ENCODE measurements around the gene CYP2B6.
"Not testable (repeated sequence)": the region's sequence is repeated elsewhere in the genome, so short reads cannot be mapped to it uniquely, and the experiment has no call there.

CYP2B6 gene

GRCh38 chr19:41050426-41050825 is 59.3 kb downstream of the CYP2B6 start:
- TF ChIP-seq SPI1 (IDR thresholded peaks at IDR 0.05; ENCODE audit: borderline replicate concordance, low read depth) (no peak), POLR2AphosphoS5 (IDR thresholded peaks at IDR 0.05; ENCODE audit: low read depth) (no peak), GABPA (IDR thresholded peaks at IDR 0.05; ENCODE audit: low read depth) (no peak)
- TF ChIP-seq, protein P1, sequence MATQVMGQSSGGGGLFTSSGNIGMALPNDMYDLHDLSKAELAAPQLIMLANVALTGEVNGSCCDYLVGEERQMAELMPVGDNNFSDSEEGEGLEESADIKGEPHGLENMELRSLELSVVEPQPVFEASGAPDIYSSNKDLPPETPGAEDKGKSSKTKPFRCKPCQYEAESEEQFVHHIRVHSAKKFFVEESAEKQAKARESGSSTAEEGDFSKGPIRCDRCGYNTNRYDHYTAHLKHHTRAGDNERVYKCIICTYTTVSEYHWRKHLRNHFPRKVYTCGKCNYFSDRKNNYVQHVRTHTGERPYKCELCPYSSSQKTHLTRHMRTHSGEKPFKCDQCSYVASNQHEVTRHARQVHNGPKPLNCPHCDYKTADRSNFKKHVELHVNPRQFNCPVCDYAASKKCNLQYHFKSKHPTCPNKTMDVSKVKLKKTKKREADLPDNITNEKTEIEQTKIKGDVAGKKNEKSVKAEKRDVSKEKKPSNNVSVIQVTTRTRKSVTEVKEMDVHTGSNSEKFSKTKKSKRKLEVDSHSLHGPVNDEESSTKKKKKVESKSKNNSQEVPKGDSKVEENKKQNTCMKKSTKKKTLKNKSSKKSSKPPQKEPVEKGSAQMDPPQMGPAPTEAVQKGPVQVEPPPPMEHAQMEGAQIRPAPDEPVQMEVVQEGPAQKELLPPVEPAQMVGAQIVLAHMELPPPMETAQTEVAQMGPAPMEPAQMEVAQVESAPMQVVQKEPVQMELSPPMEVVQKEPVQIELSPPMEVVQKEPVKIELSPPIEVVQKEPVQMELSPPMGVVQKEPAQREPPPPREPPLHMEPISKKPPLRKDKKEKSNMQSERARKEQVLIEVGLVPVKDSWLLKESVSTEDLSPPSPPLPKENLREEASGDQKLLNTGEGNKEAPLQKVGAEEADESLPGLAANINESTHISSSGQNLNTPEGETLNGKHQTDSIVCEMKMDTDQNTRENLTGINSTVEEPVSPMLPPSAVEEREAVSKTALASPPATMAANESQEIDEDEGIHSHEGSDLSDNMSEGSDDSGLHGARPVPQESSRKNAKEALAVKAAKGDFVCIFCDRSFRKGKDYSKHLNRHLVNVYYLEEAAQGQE (IDR thresholded peaks at IDR 0.05; ENCODE audit: insufficient replicate concordance, low read depth) = no peak
- TF ChIP-seq, protein P2, sequence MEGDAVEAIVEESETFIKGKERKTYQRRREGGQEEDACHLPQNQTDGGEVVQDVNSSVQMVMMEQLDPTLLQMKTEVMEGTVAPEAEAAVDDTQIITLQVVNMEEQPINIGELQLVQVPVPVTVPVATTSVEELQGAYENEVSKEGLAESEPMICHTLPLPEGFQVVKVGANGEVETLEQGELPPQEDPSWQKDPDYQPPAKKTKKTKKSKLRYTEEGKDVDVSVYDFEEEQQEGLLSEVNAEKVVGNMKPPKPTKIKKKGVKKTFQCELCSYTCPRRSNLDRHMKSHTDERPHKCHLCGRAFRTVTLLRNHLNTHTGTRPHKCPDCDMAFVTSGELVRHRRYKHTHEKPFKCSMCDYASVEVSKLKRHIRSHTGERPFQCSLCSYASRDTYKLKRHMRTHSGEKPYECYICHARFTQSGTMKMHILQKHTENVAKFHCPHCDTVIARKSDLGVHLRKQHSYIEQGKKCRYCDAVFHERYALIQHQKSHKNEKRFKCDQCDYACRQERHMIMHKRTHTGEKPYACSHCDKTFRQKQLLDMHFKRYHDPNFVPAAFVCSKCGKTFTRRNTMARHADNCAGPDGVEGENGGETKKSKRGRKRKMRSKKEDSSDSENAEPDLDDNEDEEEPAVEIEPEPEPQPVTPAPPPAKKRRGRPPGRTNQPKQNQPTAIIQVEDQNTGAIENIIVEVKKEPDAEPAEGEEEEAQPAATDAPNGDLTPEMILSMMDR (IDR thresholded peaks at IDR 0.05; ENCODE audit: insufficient read depth, low read length) = no peak
- DNase-seq (ENCODE audit: low read depth in 1 of 2, low spot score in 1 of 2) = no peak
- no peak overlapping the region for H3K27ac ChIP-seq (replicated peaks)
- no peak overlapping the region for H3K4me3 ChIP-seq (replicated peaks; ENCODE audit: insufficient read depth, low read length)
- no peaks in the 10 kb centered on the region for H3K27me3 ChIP-seq (ENCODE audit: insufficient read depth, poor library complexity, severe bottlenecking)

DNA sequence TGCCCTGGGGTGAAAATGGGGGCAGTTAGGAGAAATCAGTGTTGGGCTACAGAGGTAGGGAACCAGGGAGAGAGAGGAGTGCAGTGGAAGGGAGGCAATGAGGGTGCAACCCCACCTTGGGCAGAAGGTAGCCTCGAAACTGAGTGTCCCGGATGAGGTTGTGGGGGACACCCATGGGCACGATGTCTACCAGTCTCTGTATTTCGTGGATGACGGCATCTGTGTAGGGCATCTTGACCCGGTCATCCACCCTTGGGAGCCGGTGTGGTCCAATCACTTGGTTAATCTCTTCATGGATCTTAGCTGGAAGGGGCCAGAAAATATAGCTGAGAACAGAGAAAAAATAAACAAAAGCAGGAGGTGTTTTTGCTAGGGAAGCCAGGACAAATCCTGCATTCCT is 61.1 kb downstream of the CYP2B6 start:
- not testable (repeated sequence) for H3K4me3 ChIP-seq (replicated peaks; ENCODE audit: insufficient read depth, low read length); DNase-seq (ENCODE audit: low read depth in 1 of 2, low spot score in 1 of 2); H3K27me3 ChIP-seq (ENCODE audit: insufficient read depth, poor library complexity, severe bottlenecking); H3K27ac ChIP-seq (replicated peaks)

DNA sequence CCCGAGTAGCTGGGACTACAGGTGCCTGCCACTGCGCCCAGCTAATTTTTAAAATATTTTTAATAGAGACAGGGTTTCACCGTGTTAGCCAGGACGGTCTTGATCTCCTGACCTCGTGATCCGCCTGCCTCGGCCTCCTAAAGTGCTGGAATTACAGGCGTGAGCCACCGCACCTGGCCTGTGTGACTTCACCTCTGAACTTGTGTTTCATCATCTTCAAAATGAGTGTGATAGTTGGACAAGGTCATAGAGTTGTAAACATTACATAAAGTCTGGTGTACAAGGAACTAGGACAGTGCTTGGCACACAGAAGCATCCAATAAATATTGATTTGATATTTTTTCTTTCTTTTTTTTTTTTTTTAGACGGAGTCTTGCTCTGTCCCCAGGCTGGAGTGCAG is 62.2 kb downstream of the CYP2B6 start:
- not testable (repeated sequence) for H3K27me3 ChIP-seq (ENCODE audit: insufficient read depth, poor library complexity, severe bottlenecking); DNase-seq (ENCODE audit: low read depth in 1 of 2, low spot score in 1 of 2); H3K27ac ChIP-seq (replicated peaks); H3K4me3 ChIP-seq (replicated peaks; ENCODE audit: insufficient read depth, low read length)

DNA sequence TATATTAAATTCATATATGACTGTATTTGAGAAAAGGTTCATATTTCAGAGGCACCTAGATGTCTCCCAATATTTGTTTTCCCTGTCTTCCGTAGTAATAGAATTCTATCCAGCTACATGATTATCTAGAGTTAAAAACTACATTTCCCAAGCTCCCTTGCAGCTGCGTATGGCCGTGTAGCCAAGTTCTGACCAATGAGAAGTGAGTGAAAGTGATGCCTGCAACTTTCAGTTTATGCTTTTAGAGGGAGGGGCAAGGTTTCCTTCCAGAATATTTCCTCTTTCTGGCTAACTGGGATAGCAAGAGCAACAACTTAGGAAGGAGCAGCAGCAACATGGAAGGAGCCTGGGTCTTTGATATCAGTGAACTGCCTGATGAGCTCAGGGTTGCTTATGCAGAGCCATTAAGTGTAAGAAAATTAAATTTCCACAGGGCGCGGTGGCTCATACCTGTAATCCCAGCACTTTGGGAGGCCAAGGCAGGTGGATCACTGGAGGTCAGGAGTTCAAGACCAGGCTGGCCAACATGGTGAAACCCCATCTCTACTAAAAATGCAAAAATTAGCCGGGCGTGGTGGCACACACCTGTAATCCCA is 74.0 kb downstream of the CYP2B6 start:
- no peak for DNase-seq (ENCODE audit: low read depth in 1 of 2, low spot score in 1 of 2)
- no peak for TF ChIP-seq SPI1 (IDR thresholded peaks at IDR 0.05; ENCODE audit: borderline replicate concordance, low read depth)
- TF ChIP-seq POLR2AphosphoS5 (IDR thresholded peaks at IDR 0.05; ENCODE audit: low read depth) = no peak
- TF ChIP-seq, protein P2 (IDR thresholded peaks at IDR 0.05; ENCODE audit: insufficient read depth, low read length) = no peak
- TF ChIP-seq, protein P1 (IDR thresholded peaks at IDR 0.05; ENCODE audit: insufficient replicate concordance, low read depth) = no peak
- no peak for TF ChIP-seq GABPA (IDR thresholded peaks at IDR 0.05; ENCODE audit: low read depth)
- no peak overlapping the region for H3K4me3 ChIP-seq (replicated peaks; ENCODE audit: insufficient read depth, low read length)
- H3K27me3 ChIP-seq (ENCODE audit: insufficient read depth, poor library complexity, severe bottlenecking) = peaks cover 5% of the 10 kb centered on the region
- no peak overlapping the region for H3K27ac ChIP-seq (replicated peaks)

All from HL-60 (cell line).